ENCODE results near the gene MYO1E.

The MYO1E gene

DNA sequence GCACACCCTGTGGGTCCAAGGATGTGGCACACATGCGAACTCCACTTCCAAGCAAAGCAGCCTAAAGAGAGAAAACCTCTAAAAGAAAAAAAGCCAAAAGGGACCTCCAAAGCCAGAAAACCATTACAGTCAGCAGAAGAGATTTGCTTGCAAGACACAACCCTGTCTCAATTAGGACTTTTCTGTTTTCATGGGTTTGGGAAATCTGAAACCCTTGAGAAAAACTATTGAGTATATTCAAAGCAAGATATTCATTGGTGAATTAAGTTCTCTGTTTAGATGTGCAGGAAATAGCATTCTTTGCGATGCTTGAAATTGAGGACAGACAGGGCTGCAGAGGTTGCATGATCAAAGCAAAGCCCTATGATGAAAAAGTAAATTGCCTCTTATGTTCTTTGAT lies 176.3 kb downstream of the MYO1E start:
- DNase-seq (ENCODE audit: extremely low spot score): no peak
- ChIA-PET POLR2A (no interaction called here), CTCF (interaction anchor here (0.7 kb wide), 1 partner anchor 113 kb away, joined by 3 read pairs; no protein-coding TSS in a partner anchor)
- no peak for TF ChIP-seq TARDBP (IDR thresholded peaks at IDR 0.05)
- no peak for TF ChIP-seq ELF4 (IDR thresholded peaks at IDR 0.05)
- TF ChIP-seq BHLHE40 (IDR thresholded peaks at IDR 0.05; ENCODE audit: borderline replicate concordance): no peak
- TF ChIP-seq ZNF384 (IDR thresholded peaks at IDR 0.05): no peak
- TF ChIP-seq, protein P1, sequence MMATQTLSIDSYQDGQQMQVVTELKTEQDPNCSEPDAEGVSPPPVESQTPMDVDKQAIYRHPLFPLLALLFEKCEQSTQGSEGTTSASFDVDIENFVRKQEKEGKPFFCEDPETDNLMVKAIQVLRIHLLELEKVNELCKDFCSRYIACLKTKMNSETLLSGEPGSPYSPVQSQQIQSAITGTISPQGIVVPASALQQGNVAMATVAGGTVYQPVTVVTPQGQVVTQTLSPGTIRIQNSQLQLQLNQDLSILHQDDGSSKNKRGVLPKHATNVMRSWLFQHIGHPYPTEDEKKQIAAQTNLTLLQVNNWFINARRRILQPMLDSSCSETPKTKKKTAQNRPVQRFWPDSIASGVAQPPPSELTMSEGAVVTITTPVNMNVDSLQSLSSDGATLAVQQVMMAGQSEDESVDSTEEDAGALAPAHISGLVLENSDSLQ (IDR thresholded peaks at IDR 0.05): no peak
- no peak for TF ChIP-seq ARNT (IDR thresholded peaks at IDR 0.05)
- TF ChIP-seq HDGF (IDR thresholded peaks at IDR 0.05; ENCODE audit: borderline replicate concordance): no peak
- TF ChIP-seq FOXK2 (IDR thresholded peaks at IDR 0.05): no peak
- no peak for TF ChIP-seq SUZ12 (IDR thresholded peaks at IDR 0.05)
- no peak for TF ChIP-seq FOXA1 (IDR thresholded peaks at IDR 0.05)
- no peak for TF ChIP-seq CTBP1 (IDR thresholded peaks at IDR 0.05; ENCODE audit: borderline replicate concordance)
- no peak for TF ChIP-seq NFRKB (IDR thresholded peaks at IDR 0.05)
- no peak for TF ChIP-seq FOXM1 (IDR thresholded peaks at IDR 0.05; ENCODE audit: borderline replicate concordance)
- TF ChIP-seq L3MBTL2 (conservative IDR thresholded peaks at IDR 0.05): no peak
- TF ChIP-seq SP1 (IDR thresholded peaks at IDR 0.05): no peak
- no peak for TF ChIP-seq LEF1 (IDR thresholded peaks at IDR 0.05; ENCODE audit: borderline replicate concordance)

DNA sequence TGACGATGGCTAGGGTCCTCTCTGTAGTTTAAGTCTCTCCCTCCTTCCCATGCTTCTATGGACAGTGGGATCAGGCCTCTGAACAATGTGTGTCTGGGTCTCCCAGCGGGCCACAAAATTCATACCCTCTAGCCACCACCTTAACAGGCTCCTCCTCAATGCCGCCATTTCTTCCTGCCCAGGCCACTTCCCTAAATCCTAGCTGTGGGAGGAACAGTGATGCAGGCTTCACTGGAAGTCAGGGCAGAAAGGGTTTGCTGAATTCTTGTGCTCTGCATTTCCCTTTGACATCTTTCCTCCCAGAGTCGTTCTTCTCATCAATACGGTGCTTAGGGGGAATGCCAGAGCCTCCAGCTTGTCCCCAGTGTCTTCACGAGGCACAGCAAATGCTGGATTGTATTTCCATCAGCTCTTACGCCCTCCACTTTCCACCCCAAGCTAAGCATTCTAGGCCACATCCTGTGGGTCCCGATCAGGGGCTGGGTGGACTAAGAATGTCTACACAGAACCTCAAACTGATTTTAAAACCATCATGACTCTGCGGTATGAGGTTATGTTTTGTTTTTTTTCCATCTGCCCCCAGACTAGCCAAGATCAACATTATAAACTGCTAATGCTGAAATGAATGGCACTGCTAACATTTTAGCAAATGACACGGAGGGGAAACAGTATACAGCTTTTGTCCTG lies 177.9 kb downstream of the MYO1E start:
- DNase-seq (ENCODE audit: extremely low spot score): no peak
- CTCF ChIA-PET: no interaction called here
- POLR2A ChIA-PET: no interaction called here
- TF ChIP-seq ELF4 (IDR thresholded peaks at IDR 0.05): no peak
- no peak for TF ChIP-seq BHLHE40 (IDR thresholded peaks at IDR 0.05; ENCODE audit: borderline replicate concordance)

DNA sequence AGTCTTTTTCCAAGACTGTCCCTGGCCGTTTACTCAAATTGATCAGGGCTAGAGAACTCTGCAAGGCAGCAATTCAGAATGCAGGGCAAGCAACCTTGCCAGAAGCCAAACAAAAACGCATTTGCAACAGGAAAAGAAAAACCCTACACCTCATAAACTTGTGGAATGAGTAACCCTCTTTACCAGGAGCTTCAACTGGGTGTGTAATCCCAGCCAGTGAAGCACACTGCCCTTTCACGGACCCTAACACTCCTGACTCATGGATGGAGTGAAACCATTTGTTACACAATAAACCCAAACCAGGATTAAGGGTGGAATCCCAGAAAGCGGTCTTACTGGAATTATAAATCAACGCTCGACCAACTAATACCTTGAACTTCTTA lies 180.8 kb downstream of the MYO1E start:
- POLR2A ChIA-PET: no interaction called here
- TF ChIP-seq, protein P1 (IDR thresholded peaks at IDR 0.05): no peak
- TF ChIP-seq TARDBP (IDR thresholded peaks at IDR 0.05) (no peak), ELF4 (IDR thresholded peaks at IDR 0.05) (no peak), FOXK2 (IDR thresholded peaks at IDR 0.05) (no peak), HDGF (IDR thresholded peaks at IDR 0.05; ENCODE audit: borderline replicate concordance) (no peak), ARNT (IDR thresholded peaks at IDR 0.05) (no peak), L3MBTL2 (conservative IDR thresholded peaks at IDR 0.05) (no peak), ZNF384 (IDR thresholded peaks at IDR 0.05) (no peak), SUZ12 (IDR thresholded peaks at IDR 0.05) (no peak), NFRKB (IDR thresholded peaks at IDR 0.05) (no peak), FOXM1 (IDR thresholded peaks at IDR 0.05; ENCODE audit: borderline replicate concordance) (no peak), CTBP1 (IDR thresholded peaks at IDR 0.05; ENCODE audit: borderline replicate concordance) (no peak), LEF1 (IDR thresholded peaks at IDR 0.05; ENCODE audit: borderline replicate concordance) (no peak), BHLHE40 (IDR thresholded peaks at IDR 0.05; ENCODE audit: borderline replicate concordance) (no peak)
- no peak for DNase-seq (ENCODE audit: extremely low spot score)
- CTCF ChIA-PET: no interaction called here

DNA sequence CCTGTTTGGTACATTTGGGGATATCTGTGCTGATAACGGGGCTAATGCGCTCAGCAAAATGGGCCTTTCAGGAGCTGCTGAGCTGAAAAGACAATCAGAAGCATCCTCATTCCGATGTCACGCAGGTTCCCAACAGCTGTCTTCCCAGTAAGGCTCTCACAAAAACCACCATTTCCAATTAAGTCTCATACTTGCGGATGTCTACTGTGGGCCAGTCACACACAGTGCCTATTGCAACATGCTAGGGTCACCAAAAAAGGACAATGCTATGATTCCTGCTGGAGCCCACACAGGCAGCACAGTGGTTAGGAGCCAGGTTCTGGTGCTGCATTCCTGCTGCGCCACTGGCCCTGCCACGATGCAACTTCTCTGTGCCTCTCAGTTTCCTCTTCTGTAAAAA lies 182.4 kb downstream of the MYO1E start:
- DNase-seq (ENCODE audit: extremely low spot score): no peak
- ChIA-PET POLR2A (no interaction called here), CTCF (no interaction called here)
- TF ChIP-seq ELF4 (IDR thresholded peaks at IDR 0.05) (no peak), L3MBTL2 (conservative IDR thresholded peaks at IDR 0.05) (no peak), FOXM1 (IDR thresholded peaks at IDR 0.05; ENCODE audit: borderline replicate concordance) (no peak), NFRKB (IDR thresholded peaks at IDR 0.05) (no peak), BHLHE40 (IDR thresholded peaks at IDR 0.05; ENCODE audit: borderline replicate concordance) (no peak), TARDBP (IDR thresholded peaks at IDR 0.05) (no peak), LEF1 (IDR thresholded peaks at IDR 0.05; ENCODE audit: borderline replicate concordance) (no peak), FOXA1 (IDR thresholded peaks at IDR 0.05) (no peak), SP1 (IDR thresholded peaks at IDR 0.05) (no peak), FOXK2 (IDR thresholded peaks at IDR 0.05) (no peak), ZNF384 (IDR thresholded peaks at IDR 0.05) (no peak), ARNT (IDR thresholded peaks at IDR 0.05) (no peak), HDGF (IDR thresholded peaks at IDR 0.05; ENCODE audit: borderline replicate concordance) (no peak), SUZ12 (IDR thresholded peaks at IDR 0.05) (no peak), CTBP1 (IDR thresholded peaks at IDR 0.05; ENCODE audit: borderline replicate concordance) (no peak)
- TF ChIP-seq, protein P1 (IDR thresholded peaks at IDR 0.05): no peak

DNA sequence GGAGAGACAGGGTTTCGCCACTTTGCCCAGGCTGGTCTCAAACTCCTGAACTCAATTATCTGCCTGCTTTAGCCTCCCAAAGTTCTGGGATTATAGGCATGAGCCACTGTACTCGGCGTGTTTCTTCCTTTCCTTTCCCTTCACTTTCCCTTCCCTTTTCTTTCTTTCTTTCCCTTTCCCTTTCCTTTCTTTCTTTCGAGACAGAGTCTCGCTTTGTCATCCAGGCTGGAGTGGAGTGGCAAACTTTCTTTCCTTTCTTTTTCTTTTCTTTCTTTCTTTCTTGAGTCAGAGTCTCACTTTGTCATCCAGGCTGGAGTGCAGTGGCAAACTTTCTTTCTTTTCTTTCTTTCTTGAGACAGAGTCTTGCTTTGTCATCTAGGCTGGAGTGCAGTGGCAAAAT lies 183.4 kb downstream of the MYO1E start:
- POLR2A ChIA-PET: no interaction called here
- CTCF ChIA-PET: no interaction called here
- TF ChIP-seq FOXM1 (IDR thresholded peaks at IDR 0.05; ENCODE audit: borderline replicate concordance) (no peak), HDGF (IDR thresholded peaks at IDR 0.05; ENCODE audit: borderline replicate concordance) (no peak), LEF1 (IDR thresholded peaks at IDR 0.05; ENCODE audit: borderline replicate concordance) (no peak)
- TF ChIP-seq, protein P1 (IDR thresholded peaks at IDR 0.05): no peak
- DNase-seq (ENCODE audit: extremely low spot score): no peak

DNA sequence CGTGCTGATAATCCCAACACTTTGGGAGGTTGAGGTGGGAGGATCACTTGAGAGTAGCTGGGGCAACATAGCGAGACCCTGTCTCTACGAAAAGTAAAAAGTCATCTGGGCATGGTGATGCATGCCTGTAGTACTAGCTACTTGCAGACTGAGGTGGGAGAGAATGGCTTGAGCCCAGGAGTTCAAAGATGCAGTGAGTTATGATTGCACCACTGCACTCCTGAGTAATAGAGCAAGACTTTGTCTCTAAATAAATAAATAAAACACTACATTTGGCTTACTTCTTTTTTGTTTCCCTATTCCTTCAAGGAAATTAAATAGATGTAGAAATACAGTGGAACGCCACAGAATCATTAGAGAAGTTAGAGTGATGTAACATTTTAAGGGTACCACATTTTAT lies 186.2 kb downstream of the MYO1E start:
- DNase-seq (ENCODE audit: extremely low spot score): no peak
- no peak for TF ChIP-seq CTBP1 (IDR thresholded peaks at IDR 0.05; ENCODE audit: borderline replicate concordance)
- TF ChIP-seq ELF4 (IDR thresholded peaks at IDR 0.05): no peak
- TF ChIP-seq ARNT (IDR thresholded peaks at IDR 0.05): no peak
- POLR2A ChIA-PET: no interaction called here
- CTCF ChIA-PET: interaction anchor here (0.6 kb wide), 1 partner anchor 14 kb away, joined by 3 read pairs; no protein-coding TSS in a partner anchor

Data from HEK293T (cell line).